Ishikawa (cell line): Measurements from ENCODE around the gene A2ML1.

Experiments
- CEBPB ChIP-seq: IDR thresholded peaks from 2 replicates; pipeline ENCODE4 v1.6.1; 2012
- CREB1 ChIP-seq: IDR thresholded peaks from 2 replicates; pipeline ENCODE4 v1.6.1; 2012; ENCODE audit warnings: low read depth
- EP300 ChIP-seq: IDR thresholded peaks from 2 replicates; pipeline ENCODE4 v1.6.1; 2012; ENCODE audit warnings: borderline replicate concordance
- FOXM1 ChIP-seq: IDR thresholded peaks from 2 replicates; pipeline ENCODE4 v1.6.1; 2012; ENCODE audit warnings: low read depth, borderline replicate concordance
- NFIC ChIP-seq: IDR thresholded peaks from 2 replicates; pipeline ENCODE4 v1.6.1; 2012
- RAD21 ChIP-seq: IDR thresholded peaks from 2 replicates; pipeline ENCODE4 v1.6.1; 2012; ENCODE audit warnings: low read depth
- TAF1 ChIP-seq: IDR thresholded peaks from 2 replicates; pipeline ENCODE4 v1.6.1; 2012; ENCODE audit warnings: low read depth, mild to moderate bottlenecking
- TCF12 ChIP-seq: IDR thresholded peaks from 2 replicates; pipeline ENCODE4 v1.6.1; 2012; ENCODE audit warnings: low read depth
- TF ChIP-seq, protein P1 (sequence below): IDR thresholded peaks from 2 replicates; pipeline ENCODE4 v1.6.1; 2012
- TF ChIP-seq, protein P2 (sequence below): IDR thresholded peaks from 2 replicates; pipeline ENCODE4 v1.6.1; 2012
- TF ChIP-seq, protein P3 (sequence below): IDR thresholded peaks from 2 replicates; pipeline ENCODE4 v1.6.1; 2012; ENCODE audit warnings: low read depth, mild to moderate bottlenecking

DNA sequence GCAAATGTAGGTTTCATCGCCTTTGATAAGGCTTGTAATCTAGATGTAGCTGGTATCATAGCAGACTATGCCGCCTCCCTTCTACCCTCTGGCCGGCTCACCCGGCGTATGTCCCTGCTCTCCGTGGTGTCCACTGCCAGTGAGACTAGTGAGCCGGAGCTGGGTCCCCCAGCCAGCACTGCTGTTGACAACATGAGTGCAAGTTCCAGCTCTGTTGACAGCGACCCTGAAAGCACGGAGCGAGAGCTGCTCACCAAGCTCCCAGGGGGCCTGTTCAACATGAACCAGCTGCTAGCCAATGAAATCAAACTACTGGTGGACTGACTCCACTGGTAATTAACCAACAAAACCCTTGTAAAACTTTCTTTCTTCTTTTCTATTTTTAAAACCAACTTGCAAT is 49.0 kb upstream of the A2ML1 start:
- TF ChIP-seq FOXM1 (no peak), TAF1 (no peak), CREB1 (no peak), TCF12 (no peak), EP300 (no peak), NFIC (no peak), CEBPB (no peak), RAD21 (no peak)
- TF ChIP-seq, protein P1, sequence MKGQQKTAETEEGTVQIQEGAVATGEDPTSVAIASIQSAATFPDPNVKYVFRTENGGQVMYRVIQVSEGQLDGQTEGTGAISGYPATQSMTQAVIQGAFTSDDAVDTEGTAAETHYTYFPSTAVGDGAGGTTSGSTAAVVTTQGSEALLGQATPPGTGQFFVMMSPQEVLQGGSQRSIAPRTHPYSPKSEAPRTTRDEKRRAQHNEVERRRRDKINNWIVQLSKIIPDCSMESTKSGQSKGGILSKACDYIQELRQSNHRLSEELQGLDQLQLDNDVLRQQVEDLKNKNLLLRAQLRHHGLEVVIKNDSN: no peak
- TF ChIP-seq, protein P2, sequence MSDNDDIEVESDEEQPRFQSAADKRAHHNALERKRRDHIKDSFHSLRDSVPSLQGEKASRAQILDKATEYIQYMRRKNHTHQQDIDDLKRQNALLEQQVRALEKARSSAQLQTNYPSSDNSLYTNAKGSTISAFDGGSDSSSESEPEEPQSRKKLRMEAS: no peak
- TF ChIP-seq, protein P3, sequence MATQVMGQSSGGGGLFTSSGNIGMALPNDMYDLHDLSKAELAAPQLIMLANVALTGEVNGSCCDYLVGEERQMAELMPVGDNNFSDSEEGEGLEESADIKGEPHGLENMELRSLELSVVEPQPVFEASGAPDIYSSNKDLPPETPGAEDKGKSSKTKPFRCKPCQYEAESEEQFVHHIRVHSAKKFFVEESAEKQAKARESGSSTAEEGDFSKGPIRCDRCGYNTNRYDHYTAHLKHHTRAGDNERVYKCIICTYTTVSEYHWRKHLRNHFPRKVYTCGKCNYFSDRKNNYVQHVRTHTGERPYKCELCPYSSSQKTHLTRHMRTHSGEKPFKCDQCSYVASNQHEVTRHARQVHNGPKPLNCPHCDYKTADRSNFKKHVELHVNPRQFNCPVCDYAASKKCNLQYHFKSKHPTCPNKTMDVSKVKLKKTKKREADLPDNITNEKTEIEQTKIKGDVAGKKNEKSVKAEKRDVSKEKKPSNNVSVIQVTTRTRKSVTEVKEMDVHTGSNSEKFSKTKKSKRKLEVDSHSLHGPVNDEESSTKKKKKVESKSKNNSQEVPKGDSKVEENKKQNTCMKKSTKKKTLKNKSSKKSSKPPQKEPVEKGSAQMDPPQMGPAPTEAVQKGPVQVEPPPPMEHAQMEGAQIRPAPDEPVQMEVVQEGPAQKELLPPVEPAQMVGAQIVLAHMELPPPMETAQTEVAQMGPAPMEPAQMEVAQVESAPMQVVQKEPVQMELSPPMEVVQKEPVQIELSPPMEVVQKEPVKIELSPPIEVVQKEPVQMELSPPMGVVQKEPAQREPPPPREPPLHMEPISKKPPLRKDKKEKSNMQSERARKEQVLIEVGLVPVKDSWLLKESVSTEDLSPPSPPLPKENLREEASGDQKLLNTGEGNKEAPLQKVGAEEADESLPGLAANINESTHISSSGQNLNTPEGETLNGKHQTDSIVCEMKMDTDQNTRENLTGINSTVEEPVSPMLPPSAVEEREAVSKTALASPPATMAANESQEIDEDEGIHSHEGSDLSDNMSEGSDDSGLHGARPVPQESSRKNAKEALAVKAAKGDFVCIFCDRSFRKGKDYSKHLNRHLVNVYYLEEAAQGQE: no peak
